HG03521 (cell line): ENCODE results near the gene GSG1L.
"Not testable (repeated sequence)": the region's sequence is repeated elsewhere in the genome, so short reads cannot be mapped to it uniquely, and the experiment has no call there.

Source experiments
- ATAC-seq: cut with Tn5 transposase; IDR thresholded peaks from one replicate; pipeline ENCODE4 v1.9.1; 2021; ENCODE audit warnings: mild to moderate bottlenecking, moderate library complexity; ENCODE audit not compliant: unreplicated experiment

GSG1L gene

DNA sequence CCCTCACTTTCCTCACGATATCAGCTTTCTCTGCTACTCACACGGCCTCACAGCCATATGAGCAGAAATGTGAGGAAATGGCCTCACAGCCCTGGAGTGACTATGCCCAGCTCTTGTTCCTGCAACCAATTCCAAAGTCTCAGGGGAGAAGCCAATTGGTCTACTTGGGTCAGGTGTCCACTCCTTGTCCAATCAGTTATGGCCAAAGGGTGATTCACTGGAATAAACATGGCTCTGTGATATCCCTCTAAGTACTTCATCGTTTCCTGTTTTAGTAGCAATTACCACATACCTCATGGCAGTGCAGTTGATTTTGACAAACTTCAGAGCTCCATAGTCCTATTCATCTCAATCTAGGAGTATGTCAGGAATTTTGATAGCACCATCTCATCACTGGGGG lies 318.2 kb downstream of the GSG1L start:
- ATAC-seq = no peak

- no peak for ATAC-seq
These were observed 319.6 kb downstream of the GSG1L start for GRCh38 chr16:27743963-27744362.

DNA sequence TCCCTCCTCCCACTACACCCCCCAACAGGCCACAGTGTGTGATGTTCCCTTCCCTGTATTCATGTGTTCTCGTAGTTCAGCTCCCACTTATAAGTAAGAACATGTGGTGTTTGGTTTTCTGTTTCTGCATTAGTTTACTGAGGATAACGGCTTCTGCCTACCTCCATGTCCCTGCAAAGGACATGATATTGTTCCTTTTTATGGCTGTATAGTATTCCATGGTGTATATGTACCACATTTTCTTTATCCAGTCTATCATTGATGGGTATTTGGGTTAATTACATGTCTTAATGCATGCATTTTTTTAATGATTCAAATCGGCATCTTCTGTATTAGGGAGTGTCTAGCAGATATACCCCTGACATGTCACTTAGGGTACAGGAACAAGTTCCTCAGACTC lies 320.5 kb downstream of the GSG1L start:
- ATAC-seq = not testable (repeated sequence)

DNA sequence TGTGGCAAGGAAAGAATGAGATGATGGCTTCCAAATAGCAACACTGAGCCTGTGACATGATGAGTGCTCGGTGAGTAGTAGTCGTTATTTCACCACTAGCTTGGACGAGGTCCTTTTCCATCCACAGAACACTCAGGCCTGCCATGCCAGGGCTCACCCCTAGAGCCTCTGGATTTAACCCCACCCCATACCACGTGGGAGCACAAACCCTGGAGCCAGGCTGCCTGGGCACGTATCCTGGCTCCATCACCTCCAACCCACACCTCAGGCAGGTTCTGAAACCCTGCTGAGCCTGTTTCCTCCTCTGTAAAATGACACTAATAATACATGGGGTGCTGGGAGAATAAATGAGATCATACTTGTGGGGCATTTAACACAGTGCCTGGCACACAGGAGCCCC lies 321.2 kb downstream of the GSG1L start:
- no peak for ATAC-seq

DNA sequence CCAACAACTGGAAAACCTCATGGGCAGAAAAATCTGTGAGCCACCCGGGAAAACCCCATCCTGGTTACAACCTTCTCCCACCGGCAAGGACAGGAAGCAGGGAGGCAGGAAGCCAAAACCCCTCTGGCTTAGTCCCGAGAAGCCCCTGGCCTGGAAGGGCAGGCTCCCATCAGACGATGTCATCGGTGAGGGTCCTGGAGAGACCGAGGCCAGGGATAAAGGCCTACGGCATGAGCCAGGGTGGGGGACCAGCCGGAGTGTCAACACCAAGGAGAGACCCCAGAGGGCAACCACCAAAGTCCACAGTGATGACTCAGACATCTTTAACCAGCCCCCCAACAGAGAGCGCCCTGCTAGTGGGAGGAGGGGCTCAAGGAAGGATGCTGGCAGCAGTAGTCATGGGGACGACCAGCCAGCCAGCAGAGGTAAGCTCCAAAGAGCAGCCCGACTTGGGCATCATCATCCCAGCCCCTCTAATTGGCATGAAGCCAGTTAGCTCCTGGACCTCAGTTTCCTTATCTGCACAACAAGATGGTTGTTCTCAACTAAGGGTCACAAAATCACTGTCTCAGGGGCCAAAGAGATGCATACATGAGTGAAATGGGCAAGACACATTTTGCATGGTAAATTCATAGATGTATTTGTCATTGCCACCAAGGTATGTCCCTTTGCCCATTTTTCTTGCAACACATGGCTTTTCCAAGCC lies 322.9 kb downstream of the GSG1L start:
- ATAC-seq = no peak

GRCh38 chr16:27739606-27740357 lies 323.7 kb downstream of the GSG1L start:
- ATAC-seq = no peak

DNA sequence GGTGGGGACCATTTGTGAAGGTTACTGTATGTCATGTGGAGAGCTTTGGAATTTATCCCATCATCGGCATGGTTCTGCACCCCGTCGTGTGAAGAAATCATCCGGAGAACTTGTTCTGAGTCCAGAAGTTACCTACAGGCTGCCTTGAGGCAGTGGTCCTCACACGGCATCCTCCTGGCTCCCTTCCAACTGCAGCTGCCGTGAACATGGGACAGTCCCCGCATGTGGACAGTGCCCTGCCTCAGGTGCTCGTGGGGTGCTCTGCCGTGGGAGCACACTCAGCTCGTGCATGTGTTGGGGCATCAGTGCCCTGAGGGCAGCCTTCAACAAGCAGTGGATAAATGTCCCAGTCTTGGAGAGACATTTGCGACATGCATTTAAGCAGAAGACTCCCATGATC lies 324.9 kb downstream of the GSG1L start:
- no peak for ATAC-seq
